HL-60 (cell line): ENCODE data around the gene OR2AE1.

Experiments used
- GABPA ChIP-seq: IDR thresholded peaks from 2 replicates; pipeline ENCODE4 v1.6.1; 2012; ENCODE audit warnings: low read depth
- POLR2AphosphoS5 ChIP-seq: IDR thresholded peaks from 2 replicates; pipeline ENCODE4 v1.6.1; 2012; ENCODE audit warnings: low read depth
- REST ChIP-seq: IDR thresholded peaks from 2 replicates; pipeline ENCODE4 v1.6.1; 2012; ENCODE audit warnings: low read depth; ENCODE audit not compliant: insufficient replicate concordance
- SPI1 ChIP-seq: IDR thresholded peaks from 2 replicates; pipeline ENCODE4 v1.6.1; 2012; ENCODE audit warnings: low read depth, mild to moderate bottlenecking, borderline replicate concordance
- TF ChIP-seq, protein P1 (sequence below): IDR thresholded peaks from one replicate; pipeline ENCODE4 v1.5.1; 2011; ENCODE audit warnings: low read length, control low read depth, inconsistent platforms; ENCODE audit not compliant: insufficient read depth

DNA sequence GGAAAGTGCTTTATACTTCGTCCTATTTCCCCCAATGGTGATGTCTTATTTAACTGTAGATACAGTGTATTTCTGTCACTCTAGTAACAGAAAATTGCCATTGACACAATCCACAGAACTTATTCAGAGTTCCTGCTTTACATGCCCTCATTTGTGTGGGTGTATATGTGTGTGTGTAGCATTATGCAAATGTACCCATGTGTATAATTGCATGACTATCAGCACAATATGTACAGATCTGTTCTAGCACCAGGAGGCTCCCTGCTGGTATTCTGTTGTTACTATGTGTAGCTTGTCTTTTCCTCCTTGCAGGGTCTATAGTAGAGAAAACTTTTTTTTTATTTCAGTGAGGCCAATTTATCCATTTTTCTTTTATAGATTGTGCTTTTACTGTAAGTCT lies 32.5 kb downstream of the OR2AE1 start:
- TF ChIP-seq, protein P1, sequence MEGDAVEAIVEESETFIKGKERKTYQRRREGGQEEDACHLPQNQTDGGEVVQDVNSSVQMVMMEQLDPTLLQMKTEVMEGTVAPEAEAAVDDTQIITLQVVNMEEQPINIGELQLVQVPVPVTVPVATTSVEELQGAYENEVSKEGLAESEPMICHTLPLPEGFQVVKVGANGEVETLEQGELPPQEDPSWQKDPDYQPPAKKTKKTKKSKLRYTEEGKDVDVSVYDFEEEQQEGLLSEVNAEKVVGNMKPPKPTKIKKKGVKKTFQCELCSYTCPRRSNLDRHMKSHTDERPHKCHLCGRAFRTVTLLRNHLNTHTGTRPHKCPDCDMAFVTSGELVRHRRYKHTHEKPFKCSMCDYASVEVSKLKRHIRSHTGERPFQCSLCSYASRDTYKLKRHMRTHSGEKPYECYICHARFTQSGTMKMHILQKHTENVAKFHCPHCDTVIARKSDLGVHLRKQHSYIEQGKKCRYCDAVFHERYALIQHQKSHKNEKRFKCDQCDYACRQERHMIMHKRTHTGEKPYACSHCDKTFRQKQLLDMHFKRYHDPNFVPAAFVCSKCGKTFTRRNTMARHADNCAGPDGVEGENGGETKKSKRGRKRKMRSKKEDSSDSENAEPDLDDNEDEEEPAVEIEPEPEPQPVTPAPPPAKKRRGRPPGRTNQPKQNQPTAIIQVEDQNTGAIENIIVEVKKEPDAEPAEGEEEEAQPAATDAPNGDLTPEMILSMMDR = no peak
- TF ChIP-seq GABPA = no peak
- TF ChIP-seq REST = no peak
- TF ChIP-seq POLR2AphosphoS5 = no peak
- no peak for TF ChIP-seq SPI1
